ENCODE measurements around the gene TCAP.
"Not testable (repeated sequence)": the region's sequence is repeated elsewhere in the genome, so short reads cannot be mapped to it uniquely, and the experiment has no call there.

TCAP gene

DNA sequence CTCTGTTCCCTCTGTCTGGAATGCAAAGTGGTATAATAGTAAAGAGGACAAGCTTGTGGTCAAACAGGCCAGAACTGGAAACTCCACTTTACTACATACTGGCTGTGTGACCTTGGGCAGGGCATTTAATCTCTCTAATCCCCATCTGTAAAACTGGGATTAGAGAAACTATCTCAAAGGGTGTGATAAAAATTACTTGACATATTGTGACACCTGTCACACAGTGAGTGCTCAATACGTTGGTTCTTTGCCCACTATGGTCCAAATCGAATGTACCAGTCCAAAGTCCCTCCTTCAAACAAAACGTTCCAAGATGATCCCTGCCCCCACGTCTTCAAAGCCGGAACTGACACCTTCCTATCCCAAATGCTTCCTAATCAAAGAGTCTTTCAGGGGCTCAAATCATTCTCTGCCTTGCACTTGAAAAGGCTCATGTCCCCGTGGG lies 22.0 kb downstream of the TCAP start:
- DNase-seq = no peak

DNA sequence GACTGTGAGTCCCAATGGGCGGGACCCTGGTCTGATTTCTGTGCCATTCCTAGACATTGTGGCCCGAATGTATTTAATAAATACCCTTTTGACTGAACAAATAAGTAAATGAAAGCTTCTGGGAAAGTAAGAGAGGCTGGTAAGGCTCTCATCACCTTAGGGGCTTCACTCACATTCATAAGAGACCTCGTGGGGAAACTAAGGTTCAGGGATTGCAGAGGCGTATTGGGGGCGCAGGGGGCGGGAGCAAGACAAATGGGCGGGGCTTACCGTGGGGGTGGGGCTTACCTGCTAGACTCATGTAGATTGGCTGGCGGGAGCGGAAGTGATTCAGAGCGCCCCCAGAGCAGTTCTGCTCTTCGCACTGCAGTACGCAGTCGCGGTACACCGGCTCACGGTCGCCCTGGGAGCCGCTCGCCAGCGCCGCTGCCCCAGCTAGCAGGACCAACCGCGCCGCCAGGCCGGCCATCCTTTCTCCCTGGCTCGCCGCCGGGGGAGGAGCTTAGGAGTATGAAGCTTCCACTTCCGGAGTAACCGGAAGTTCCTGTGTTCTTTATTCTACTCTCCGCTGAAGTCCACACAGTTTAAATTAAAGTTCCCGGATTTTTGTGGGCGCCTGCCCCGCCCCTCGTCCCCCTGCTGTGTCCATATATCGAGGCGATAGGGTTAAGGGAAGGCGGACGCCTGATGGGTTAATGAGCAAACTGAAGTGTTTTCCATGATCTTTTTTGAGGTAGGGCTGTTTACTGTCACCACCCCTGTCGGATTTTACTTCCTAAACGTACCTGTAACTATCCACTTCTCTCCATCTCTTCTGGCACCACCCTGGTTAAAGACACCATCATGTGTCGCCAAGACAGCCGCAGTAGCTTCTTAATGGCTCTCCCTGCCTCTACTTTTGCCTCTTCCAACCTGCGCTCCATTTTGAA lies 22.7 kb downstream of the TCAP start, which contains the start of gene PGAP3:
Gene PGAP3, minus strand, starts transcription at position 512 of the 929 bp plus-strand sequence. Its CDS starts 43 bp downstream, at position 469.
- peak; percentile 90 for DNase-seq

DNA sequence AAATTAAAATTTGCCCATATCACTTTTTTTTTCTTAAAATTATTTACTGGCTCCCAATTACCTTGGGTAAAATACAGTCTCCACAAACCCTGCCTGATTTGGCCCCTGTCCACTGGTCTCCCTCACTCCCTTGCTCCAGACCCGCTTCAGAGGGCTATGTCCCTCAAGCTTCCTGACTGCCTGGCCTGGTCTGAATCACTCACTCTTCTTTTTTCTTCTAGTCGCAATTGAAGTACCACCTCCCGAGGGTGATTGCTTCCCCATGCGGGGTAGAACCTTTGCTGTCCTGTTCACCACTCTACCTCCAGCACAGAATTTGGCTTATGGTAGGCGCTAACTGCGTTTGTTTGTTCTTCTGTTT lies 23.3 kb downstream of the TCAP start:
- no peak for DNase-seq

DNA sequence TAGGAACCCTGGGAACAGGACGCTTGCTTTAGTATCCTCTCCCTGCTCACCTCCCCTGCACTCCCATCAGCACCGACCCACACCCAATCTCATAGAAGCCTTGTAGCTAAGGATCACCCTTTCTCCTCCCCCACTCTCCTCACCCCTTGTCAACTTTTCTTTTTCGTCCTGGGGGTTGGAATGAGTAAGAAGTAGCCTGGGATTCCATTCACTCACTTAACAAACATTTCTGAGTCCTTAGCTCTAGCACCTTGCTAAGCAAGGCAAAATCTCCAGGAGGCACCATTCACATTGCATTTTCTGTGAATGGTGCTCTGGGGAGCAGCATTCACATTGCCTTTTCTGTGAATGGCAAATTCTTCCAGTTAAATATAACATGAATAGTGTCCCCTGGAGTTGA lies 23.8 kb downstream of the TCAP start:
- DNase-seq = no peak

DNA sequence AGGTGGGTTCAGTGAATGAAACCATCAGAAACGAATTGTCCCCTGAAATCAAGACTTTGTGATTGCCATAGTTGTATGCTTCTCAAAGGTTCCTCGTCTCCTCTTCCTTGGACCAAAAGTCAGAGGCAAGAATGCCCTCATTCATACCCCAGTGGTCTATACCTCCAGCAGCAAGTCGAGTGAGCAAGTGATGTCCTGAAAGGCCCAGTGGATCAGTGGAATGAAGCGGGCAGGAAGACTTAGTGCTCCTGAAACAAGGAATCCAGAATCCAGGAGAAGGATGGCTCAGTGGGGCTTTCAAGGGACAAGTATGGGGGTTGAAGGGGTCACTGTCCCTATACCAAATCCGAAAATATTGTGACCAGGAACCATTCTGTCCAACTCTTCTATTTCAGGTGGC lies 29.4 kb downstream of the TCAP start:
- DNase-seq = no peak

DNA sequence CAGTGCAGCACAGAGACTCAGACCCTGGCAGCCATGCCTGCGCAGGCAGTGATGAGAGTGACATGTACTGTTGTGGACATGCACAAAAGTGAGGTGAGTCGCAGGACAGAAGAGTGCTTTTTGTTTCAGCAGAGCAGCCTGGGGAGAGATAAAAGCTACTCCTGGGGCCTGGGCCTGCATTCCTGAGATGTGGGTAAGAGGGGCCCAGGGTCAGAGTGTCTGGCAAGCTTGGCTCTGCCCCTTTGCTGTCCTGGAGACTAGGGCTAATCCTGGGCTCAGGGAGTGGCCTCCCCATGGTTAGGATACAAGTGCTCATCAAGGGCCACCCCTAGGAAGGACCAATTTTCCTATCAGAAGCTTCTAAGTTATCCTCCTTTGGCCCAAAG lies 29.9 kb downstream of the TCAP start:
- no peak for DNase-seq

DNA sequence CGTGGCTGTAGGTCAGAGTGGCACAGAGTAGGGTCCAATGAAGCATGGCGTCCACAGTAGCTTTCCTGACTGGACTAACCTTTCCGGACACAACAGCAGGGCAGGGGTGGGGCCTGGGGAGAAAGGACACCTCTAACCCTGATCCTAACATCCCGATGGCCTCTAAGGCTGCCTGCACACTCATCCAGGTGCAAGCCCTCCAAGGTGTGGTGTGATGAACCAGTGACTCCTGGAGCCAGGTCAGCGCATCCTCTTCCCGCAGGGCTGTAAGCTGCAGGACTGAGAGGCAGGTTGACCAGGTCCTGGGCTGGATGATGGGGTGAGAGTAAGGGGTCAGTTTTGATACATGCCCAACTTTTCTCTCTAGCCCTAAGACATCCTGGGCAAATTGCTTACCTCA lies 31.6 kb downstream of the TCAP start:
- DNase-seq = no peak

DNA sequence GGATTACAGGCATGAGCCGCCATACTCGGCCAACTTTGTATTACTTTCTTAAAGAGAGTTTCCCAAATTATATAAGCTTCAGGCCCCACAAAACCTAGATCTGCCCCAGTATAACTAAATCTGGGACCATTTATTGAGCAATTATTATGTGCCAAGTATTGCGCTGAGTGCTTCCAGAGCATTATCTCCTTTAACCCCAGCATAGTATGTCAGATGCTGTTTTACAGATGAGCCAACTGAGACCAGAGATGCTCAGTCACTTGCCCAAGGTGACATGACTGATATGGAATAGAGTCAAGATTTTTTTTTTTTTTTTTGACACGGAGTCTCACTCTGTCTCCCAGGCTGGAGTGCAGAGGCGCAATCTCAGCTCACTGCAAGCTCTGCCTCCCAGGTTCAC lies 32.8 kb downstream of the TCAP start:
- no peak for DNase-seq

DNA sequence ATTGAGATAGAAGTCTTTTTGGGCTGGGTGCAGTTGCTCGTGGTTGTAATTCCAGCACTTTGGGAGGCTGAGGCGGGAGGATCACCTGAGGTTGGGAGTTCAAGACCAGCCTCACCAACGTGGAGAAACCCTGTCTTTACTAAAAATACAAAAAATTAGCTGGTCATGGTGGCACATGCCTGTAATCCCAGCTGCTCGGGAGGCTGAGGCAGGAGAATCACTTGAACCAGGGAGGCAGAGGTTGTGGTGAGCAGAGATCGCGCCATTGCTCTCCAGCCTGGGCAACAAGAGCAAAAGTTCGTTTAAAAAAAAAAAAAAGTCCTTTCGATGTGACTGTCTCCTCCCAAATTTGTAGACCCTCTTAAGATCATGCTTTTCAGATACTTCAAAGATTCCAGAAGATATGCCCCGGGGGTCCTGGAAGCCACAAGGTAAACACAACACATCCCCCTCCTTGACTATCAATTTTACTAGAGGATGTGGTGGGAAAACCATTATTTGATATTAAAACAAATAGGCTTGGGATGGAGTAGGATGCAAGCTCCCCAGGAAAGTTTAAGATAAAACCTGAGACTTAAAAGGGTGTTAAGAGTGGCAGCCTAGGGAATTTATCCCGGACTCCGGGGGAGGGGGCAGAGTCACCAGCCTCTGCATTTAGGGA lies 34.1 kb downstream of the TCAP start:
- DNase-seq = not testable (repeated sequence)

DNA sequence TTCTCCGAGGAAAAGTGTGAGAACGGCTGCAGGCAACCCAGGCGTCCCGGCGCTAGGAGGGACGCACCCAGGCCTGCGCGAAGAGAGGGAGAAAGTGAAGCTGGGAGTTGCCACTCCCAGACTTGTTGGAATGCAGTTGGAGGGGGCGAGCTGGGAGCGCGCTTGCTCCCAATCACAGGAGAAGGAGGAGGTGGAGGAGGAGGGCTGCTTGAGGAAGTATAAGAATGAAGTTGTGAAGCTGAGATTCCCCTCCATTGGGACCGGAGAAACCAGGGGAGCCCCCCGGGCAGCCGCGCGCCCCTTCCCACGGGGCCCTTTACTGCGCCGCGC lies 34.6 kb downstream of the TCAP start, which contains the start of gene ERBB2:
Gene ERBB2, plus strand, starts transcription at position 247 of the 330 bp plus-strand sequence. CDS start 175 bp downstream, outside the sequence.
- DNase-seq = no peak

DNA sequence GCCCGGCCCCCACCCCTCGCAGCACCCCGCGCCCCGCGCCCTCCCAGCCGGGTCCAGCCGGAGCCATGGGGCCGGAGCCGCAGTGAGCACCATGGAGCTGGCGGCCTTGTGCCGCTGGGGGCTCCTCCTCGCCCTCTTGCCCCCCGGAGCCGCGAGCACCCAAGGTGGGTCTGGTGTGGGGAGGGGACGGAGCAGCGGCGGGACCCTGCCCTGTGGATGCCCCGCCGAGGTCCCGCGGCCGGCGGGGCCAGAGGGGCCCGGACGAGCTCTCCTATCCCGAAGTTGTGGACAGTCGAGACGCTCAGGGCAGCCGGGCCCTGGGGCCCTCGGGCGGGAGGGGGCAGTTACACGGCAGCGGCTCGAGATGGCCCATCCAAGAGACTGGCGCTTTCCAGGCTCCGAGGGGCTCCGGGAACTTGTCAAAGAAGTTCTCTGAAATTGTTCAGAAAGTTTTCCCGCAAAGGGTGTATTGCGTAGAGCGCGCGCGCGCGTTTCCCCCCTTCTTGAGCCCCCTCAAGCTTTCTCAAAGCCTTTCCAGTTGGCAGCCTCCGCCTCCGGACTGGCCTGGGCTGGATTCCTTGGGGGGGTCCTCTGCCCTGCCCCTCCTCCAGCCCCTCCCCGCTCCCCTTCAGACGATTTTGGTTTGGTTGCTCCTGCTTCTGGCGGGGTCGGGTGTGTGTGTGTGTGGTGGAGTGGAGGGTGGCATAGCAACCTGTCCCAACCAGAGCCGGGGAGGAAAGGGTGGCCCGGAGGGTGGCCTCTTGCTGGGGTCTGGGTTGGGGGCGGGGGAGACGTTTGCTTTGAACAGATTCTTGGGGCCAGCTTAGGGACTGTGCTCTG lies 35.2 kb downstream of the TCAP start:
- DNase-seq = no peak

DNA sequence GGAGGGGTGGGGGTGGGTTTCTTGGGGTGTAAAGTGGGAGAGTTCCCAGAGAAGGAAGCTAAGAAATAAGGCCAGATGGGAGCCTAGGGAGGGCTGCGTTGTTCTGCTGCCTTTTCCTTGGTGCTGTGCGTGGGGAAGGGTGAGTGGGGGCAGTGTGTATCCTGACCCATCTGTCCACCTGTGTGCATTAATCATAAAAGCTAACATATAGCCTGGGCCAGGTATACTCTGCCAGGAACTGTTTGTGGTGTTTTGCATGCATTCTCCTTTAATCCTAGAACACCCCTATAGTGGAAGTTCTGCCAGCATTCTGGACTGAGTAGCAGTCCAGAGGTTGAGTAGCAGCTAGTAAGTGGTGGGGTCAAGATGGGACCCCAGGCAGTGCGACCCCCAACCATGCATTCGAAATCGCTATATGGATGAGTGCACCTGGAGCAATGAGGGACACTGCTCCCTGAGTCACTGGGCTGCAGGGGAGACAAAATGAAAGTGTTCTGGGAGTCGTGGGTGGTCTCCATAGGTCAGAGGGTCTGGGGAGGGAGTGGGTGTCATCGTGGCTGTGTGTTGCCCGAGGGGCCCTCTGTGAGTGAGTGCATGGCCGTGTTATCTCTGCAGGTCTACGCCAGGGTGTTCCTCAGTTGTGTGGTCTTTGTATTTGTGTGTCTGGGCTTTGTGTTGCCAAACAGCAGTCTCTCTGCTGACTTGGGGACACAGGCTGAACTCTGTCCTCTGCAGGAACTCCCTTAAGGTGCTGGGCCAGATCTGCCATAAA lies 36.0 kb downstream of the TCAP start:
- no peak for DNase-seq

DNA sequence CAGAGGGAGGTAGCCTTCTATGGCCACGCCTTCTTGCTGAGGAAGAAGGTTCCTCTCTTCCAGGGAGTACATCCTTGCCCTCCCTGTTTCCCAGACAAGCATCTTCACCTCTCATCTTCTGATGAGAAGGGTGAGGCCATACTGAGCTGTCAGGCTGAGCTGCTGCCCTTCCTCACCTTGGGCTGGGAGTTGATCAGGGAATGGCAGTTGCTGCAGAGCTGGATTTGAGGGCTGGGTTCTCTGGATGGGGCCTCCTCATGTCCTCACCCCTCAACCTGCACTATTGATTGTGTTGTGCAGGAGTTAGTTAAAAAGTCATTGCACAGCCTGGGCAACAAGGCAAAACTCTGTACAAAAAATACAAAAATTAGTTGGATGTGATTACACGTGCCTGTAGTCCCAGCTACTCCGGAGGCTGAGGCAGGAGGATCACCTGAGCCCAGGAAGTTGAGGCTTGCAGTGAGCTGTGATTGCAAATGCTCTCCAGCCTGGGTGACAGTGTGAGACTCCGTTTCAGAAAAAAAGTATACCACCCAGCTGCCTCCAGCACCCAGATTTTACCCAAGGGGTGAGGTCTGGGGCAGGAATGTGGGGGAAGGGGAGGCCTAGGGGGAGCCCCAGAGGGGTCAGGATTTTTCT lies 36.8 kb downstream of the TCAP start:
- DNase-seq = no peak

DNA sequence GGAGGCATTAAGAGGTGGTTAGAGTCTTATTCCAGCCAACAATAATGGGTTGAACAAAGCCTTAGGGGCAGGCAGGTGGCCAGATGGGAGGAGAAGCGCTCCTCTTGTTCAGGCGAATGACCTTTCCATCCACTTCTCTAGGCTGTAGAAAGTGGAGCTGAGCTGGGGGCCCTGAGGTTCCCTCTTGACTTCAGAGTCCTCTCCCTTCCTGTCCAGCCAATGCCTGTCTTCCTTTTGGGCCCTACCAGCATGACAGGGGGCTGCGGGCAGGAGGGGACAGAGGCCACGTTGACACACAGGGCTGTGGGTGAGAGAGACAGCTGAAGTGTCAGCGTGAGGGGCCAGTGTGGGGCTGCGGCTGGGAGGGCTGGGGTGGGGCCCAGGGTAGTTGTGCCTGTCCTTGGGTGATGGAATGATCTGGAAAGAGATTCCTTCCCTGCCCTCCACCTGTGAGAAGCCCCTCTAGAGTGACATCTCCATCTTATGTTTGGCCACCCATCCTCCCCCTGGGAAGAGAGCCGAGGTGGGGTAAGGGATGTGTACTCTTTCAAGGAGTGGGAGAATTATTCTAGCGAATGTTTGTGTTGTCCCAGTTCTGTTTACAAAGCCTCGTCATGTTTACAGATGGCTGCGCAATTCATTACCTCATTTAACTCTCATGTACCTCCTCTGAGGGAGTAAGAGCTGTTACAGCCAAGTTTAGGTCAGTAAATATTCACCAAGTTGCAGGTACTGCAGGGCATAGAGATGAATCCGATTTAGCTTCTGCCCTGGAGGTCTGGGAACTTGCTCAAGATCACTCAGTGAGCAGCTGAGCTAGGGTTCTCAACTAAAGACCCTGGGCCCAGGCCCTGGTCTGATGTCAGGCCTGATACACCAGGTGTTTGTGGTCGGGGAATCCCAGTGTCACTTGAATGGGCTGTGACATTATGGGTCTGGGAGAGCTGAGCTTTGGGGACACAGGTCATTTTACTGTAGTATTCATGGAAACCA lies 38.0 kb downstream of the TCAP start:
- no peak for DNase-seq

DNA sequence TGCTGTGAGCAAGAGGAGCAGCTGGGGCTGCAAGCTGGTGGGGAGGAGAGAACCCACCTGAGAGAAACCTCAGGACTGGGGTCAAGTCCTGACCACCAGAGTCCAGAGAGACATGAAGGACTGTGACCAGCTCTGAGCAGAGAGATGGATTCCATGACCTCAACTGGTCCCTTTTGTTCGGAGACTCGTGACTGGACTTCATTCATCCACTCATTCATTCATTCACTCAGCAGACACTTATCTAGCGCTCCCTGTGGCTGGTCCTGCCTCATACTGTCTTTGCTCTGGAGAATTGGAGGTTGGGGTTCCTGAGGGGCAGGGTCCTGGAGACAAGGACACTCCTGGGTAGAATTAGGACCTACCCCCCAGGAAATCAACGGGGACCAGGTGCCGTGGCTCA lies 38.8 kb downstream of the TCAP start:
- no peak for DNase-seq

DNA sequence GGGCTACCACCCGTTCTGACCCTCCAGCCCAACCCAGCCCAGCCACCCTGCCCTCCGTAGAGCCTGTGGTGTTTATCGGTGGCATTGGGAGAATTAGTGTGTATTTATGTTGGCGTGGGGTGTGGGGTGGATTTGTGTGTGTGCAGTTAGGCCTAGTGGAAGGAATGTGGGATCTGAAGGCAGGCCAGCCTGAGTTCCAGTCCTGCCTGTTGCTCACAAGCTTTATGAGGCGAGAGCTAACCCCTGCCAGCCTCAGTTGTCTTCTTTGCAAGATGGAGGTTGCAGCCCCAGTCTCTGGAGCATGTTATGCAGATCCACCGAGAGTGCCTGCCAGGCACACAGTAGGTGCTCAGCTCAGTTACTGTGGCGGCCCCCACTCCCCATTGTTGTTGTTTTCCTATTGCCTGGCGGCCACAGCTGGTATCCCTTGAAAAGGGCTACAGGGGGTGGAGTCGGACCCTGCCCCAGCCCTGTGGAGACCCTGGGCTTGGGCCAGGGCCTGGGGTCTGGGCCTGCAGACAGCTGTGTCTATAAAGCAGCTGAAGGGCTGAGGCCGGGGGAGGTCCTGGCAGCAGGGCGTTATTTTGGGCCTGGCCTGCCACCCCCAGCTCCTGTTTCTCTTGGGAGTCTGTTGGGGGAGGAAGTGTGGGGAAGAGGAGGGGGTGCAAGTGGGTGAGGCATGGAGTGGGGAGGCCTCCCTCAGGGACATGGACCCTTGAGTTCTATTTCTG lies 39.8 kb downstream of the TCAP start:
- no peak for DNase-seq

DNA sequence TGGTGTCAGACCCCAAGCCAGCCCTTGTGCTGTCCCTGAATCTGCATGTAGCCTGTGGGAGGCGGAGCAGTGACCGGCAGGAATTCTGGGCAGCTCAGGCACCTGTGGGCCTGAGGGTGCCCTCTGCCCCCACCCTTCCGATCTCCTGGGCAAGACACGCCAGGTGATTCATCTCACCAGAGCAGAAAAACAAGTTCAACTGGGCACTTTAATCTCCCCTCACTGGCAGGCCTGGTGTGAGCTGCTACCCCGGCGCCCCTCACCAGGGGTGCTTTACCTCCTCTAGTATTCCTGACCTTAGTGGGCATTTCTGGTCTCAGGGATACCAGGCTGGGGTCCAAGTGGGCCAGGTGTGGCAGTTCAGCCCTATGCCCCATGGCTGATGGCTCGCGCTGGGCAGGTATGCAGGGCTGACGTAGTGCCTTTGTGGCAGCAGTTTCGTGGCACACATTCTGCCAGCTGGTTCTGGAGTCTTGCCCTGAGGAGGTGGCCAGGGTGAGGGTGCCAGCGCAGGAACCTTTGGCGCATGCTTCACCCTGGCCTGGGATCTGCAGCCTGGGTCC lies 40.7 kb downstream of the TCAP start:
- no peak for DNase-seq

DNA sequence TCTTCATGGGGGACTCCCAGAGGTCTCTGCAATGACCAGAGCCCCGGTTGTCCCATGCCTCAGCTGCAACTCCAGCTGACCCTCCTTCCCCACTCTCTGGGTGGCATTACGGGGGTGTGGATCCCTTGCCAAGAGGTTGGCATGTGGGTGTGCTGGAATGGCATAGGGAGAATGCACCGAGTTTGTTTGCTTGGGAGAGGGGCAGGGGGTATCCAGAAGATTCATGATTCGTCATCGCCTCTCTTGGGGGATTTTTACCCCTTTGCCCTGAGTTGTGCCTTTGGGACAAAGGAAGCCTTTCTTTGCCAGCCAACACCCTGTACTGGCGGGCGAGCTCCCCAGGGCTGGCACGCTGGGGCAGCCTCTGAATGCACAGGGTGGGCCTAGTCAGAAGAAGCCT lies 41.2 kb downstream of the TCAP start:
- no peak for DNase-seq

DNA sequence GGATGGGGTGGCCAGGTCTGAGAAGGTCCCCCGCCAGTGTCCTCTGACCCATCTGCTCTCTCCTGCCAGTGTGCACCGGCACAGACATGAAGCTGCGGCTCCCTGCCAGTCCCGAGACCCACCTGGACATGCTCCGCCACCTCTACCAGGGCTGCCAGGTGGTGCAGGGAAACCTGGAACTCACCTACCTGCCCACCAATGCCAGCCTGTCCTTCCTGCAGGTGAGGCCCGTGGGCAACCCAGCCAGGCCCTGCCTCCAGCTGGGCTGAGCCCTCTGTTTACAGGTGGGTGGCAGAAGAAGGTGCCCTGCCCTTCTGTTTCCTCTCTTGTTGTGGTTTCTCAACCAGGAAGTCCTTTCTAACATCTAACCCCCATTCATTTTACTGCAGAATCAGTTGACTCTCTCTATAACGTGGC lies 41.8 kb downstream of the TCAP start:
- DNase-seq = no peak

Measured in NCI-H748 treated with DMSO at 0.1 percent for 48 hours (cell line).